Spinal cord (tissue), 10 donors: ENCODE results near the gene ARHGEF6. TPM values are rescaled to one million over a fixed set of nuclear protein-coding genes. Genes with fewer than 3 reads are reported as not detected.

Experiments
- DNase-seq, 6 donors: peaks; one replicate each; pipeline versions ENCODE4 v3.0.0 to v3.0.0-alpha.2; 2013 to 2015; ENCODE audit warnings: low spot score in 6 of 6, low read depth in 4 of 6
- H3K27ac ChIP-seq: one replicate; pipeline ENCODE4 v1.5.1; 2013; ENCODE audit warnings: low read depth, low read length, control low read depth
- H3K27me3 ChIP-seq: one replicate; pipeline ENCODE4 v1.6.1; 2013; ENCODE audit warnings: low read length; ENCODE audit not compliant: control insufficient read depth, insufficient read depth
- H3K36me3 ChIP-seq: one replicate; pipeline ENCODE4 v1.6.1; 2013; ENCODE audit warnings: low read length; ENCODE audit not compliant: control insufficient read depth, insufficient read depth
- H3K4me1 ChIP-seq: one replicate; pipeline ENCODE4 v1.6.1; 2013; ENCODE audit warnings: low read length; ENCODE audit not compliant: control insufficient read depth, insufficient read depth
- H3K4me3 ChIP-seq: one replicate; pipeline ENCODE4 v1.5.1; 2013; ENCODE audit warnings: low read depth, low read length, control low read depth
- H3K9me3 ChIP-seq: one replicate; pipeline ENCODE4 v1.6.1; 2013; ENCODE audit warnings: low read length; ENCODE audit not compliant: control insufficient read depth, insufficient read depth
- WGBS: methylation state at CpG from one replicate; pipeline ENCODE4 v1.1.5; 2013; ENCODE audit warnings: missing lambda C conversion rate; ENCODE audit not compliant: insufficient coverage; 5-methylcytosine and 5-hydroxymethylcytosine counted together
- polyA plus RNA-seq, 2 donors: library from polyadenylated mRNA; unstranded; fragments of 120-200 nt; gene quantifications; one replicate each; pipeline ENCODE4 v1.2.1, GENCODE V29; 2013; ENCODE audit not compliant: insufficient read length in 2 of 2
- total RNA-seq, 2 donors: library from RNA; depleted of rRNA in 1 of 2; stranded (reverse); fragments of 120-200 nt in 1 of 2; fragments of >200 nt in 1 of 2; gene quantifications; one replicate each; pipeline versions ENCODE4 v1.2.3 to v1.2.4, GENCODE V29; 2013 to 2014
- donor health status: healthy.

ARHGEF6 gene
- total and polyA plus RNA-seq, 4 donors = 34.3 to 70.2 (median 49.6) TPM

GRCh38 chrX:136736690-136737089 lies 44.0 kb downstream of the ARHGEF6 start:
- Histone ChIP-seq H3K27me3 (peaks cover 5% of the 10 kb centered on the region), H3K4me3 (no peak overlapping the region), H3K36me3 (peaks cover 2% of the 10 kb centered on the region), H3K4me1 (no peaks in the 10 kb centered on the region), H3K9me3 (no peaks in the 10 kb centered on the region), H3K27ac (no peak overlapping the region)
- WGBS = 69% methylated on average over 4 of the region's 7 CpGs
- no peak for DNase-seq

DNA sequence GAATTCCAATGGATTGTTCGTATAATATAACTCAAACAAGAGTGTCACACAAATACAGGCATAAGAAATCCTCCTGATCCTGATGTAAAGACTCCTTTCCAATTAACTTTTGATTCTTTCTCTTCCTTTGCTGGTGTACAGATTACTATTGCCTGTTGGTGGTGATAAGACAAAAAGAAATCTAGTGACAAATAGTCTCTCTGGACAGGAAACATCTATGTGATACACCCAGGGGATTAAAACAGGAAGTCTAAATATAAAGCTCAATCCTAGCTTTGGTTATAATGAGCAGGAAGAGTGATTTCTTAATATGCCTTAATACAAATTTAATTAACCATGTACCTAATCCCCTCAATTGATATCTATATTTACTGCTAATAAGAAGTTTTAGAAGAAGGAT lies 45.1 kb downstream of the ARHGEF6 start:
- Histone ChIP-seq H3K27me3 (peaks cover 5% of the 10 kb centered on the region), H3K9me3 (no peaks in the 10 kb centered on the region), H3K27ac (no peak overlapping the region), H3K4me1 (no peaks in the 10 kb centered on the region), H3K4me3 (no peak overlapping the region), H3K36me3 (peaks cover 2% of the 10 kb centered on the region)
- WGBS = no CpG with 5 or more reads among the region's 1 CpG
- no peak for DNase-seq

DNA sequence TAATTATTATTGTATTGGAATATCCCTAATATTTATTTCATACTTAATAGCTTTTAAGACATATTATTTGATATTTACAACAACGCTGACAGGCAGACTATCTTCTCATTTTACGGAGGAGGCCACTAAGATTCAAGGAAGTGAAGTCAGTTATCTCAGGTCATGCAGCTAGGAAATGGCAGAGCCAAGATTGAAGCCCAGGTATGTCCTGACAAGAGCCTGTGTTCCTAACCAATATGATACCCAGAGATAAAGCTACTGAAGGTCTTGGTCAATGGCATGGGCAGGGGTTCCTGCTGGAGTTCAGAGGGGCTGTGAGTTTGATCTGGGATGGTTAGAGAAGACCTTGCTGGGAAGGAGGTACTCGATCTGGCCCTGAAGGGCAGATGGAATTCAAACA lies 47.1 kb downstream of the ARHGEF6 start:
- no peaks in the 10 kb centered on the region for H3K9me3 ChIP-seq
- no peak overlapping the region for H3K27ac ChIP-seq
- no peaks in the 10 kb centered on the region for H3K4me1 ChIP-seq
- H3K36me3 ChIP-seq = no peaks in the 10 kb centered on the region
- 57% methylated on average over 2 of the region's 3 CpGs for WGBS
- no peak for DNase-seq
- H3K27me3 ChIP-seq = peaks cover 3% of the 10 kb centered on the region
- no peak overlapping the region for H3K4me3 ChIP-seq

DNA sequence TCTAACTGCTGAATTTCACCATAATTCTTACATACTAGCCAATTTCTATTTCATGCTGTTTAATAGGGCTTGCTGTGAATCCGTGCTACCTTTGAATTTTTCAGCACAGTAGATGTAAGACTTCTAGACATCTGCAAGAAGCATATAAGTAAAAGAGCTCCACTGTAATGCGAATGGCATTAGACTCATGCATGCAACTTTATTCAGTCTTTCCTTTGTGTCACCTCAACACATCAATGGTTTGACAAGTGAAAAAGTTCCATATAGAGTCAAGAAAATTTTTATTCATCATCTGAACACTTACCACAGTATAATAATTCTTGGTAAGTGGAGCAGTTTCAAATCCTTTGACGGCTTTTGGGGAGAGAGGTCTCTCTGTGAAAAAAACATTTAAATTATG lies 48.9 kb downstream of the ARHGEF6 start:
- H3K27me3 ChIP-seq = peaks cover 3% of the 10 kb centered on the region
- H3K9me3 ChIP-seq = no peaks in the 10 kb centered on the region
- no CpG with 5 or more reads among the region's 3 CpGs for WGBS
- no peaks in the 10 kb centered on the region for H3K36me3 ChIP-seq
- DNase-seq = no peak
- no peak overlapping the region for H3K27ac ChIP-seq
- H3K4me3 ChIP-seq = no peak overlapping the region
- no peaks in the 10 kb centered on the region for H3K4me1 ChIP-seq

DNA sequence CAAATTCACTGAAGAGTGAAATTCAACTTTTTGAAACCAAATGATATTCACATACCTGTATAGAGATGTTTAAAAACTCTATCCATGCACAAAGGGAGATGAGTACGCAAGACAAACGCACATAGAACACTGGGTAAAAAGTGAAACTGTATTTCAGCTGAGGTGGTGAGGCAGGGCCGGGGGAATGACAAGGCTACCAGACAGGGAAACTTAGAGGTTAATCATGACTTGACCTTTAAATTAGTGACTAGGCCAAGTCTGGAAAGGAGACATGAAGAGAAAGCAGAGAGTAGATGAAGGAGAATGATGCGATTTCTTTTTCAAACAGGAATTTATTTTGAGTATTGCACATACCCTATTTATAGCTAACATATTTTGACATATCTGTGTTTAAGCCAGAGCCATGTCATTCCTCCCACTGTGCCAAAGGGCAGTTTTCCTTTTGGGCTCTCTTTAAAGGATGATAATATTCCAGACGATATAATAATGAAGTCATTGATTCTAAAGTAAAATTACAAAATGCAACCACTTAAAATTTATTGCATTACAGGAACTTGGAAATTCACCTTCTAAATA lies 49.4 kb downstream of the ARHGEF6 start:
- no peak for DNase-seq
- Histone ChIP-seq H3K27ac (no peak overlapping the region), H3K27me3 (peaks cover 3% of the 10 kb centered on the region), H3K9me3 (no peaks in the 10 kb centered on the region), H3K4me3 (no peak overlapping the region), H3K4me1 (no peaks in the 10 kb centered on the region), H3K36me3 (no peaks in the 10 kb centered on the region)
- WGBS = 80% methylated on average over 3 of the region's 5 CpGs

- H3K27ac ChIP-seq = no peak overlapping the region
- no peaks in the 10 kb centered on the region for H3K4me1 ChIP-seq
- no peaks in the 10 kb centered on the region for H3K36me3 ChIP-seq
- H3K9me3 ChIP-seq = no peaks in the 10 kb centered on the region
- no CpG with 5 or more reads among the region's 1 CpG for WGBS
- H3K27me3 ChIP-seq = no peaks in the 10 kb centered on the region
- H3K4me3 ChIP-seq = no peak overlapping the region
- no peak for DNase-seq
Observed at GRCh38 chrX:136728393-136728792, 52.3 kb downstream of the ARHGEF6 start.

GRCh38 chrX:136725441-136726104 lies 55.2 kb downstream of the ARHGEF6 start:
- Histone ChIP-seq H3K4me3 (no peak overlapping the region), H3K27ac (no peak overlapping the region), H3K27me3 (no peaks in the 10 kb centered on the region), H3K9me3 (no peaks in the 10 kb centered on the region), H3K4me1 (no peaks in the 10 kb centered on the region), H3K36me3 (no peaks in the 10 kb centered on the region)
- DNase-seq = no peak

- DNase-seq = no peak
- Histone ChIP-seq H3K27ac (no peak overlapping the region), H3K27me3 (no peaks in the 10 kb centered on the region), H3K4me1 (no peaks in the 10 kb centered on the region), H3K4me3 (no peak overlapping the region), H3K36me3 (no peaks in the 10 kb centered on the region), H3K9me3 (no peaks in the 10 kb centered on the region)
- no CpG with 5 or more reads among the region's 2 CpGs for WGBS
Observed at GRCh38 chrX:136718091-136718490, 62.6 kb downstream of the ARHGEF6 start.

DNA sequence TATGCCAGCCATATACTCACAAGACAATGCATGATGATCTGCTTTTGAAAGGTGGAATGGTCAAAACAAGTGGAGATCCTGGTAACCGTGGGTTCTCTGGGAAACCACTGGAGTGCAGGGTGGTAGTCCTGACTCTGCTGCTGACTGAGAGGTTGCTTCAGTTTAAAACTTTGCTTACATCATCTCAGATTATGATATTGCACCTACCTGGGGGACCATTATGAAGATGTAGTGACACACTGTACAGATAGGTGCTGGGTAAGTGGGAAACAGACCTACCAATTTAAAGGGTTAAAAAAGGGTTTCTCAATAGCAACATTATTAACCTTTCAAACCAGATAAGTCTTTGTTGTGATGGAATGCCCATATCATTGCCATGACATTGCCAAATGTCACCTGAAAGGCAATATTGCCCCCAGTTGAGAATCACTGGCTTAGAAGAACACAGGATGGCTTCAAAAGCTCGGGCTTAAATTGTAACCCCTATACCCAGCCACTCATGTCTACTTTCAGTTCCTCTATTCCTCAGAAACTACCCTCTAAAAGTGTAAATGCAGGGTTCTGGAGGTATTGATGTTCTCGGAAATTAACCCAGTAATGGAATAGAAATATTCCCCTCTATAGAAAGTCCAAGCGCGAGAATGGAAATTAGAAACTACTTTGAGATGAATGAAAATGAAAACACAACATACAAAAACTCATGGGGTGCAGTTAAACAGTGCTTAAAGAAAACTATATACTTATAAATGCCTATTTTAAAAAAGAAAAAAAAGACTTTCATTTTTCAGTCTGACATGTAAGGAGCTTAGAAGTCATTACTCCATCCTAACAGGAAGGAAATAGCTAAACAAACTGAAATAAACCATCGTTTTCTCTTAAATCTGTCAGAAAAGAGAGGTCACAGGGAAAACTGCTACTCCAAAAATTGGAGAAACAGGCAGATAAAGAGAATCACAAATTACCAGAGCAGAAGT lies 65.8 kb downstream of the ARHGEF6 start:
- DNase-seq = no peak
- H3K4me1 ChIP-seq = peaks cover 4% of the 10 kb centered on the region
- no peaks in the 10 kb centered on the region for H3K9me3 ChIP-seq
- H3K27ac ChIP-seq = no peak overlapping the region
- H3K36me3 ChIP-seq = no peaks in the 10 kb centered on the region
- H3K4me3 ChIP-seq = no peak overlapping the region
- 67% methylated on average over 2 of the region's 6 CpGs for WGBS
- H3K27me3 ChIP-seq = no peaks in the 10 kb centered on the region
